H1 (cell line): Measurements from ENCODE around the gene TLL1.

ENCODE experiments used
- CEBPB ChIP-seq: IDR thresholded peaks from 2 replicates; pipeline ENCODE4 v1.6.1; 2012; ENCODE audit warnings: low read depth, low read length
- EP300 ChIP-seq, 2 experiments: IDR thresholded peaks; 1 replicate in 1 of 2; 2 replicates in 1 of 2; pipeline ENCODE4 v1.6.1; 2011 to 2012; ENCODE audit warnings: low read depth in 2 of 2, low read length in 2 of 2, mild to moderate bottlenecking in 2 of 2, borderline replicate concordance in 1 of 2, inconsistent platforms in 1 of 2, moderate library complexity in 1 of 2
- POLR2A ChIP-seq, 2 experiments: IDR thresholded peaks; 1 replicate in 1 of 2; 2 replicates in 1 of 2; pipeline ENCODE4 v1.6.1; 2011; ENCODE audit warnings: low read depth in 2 of 2, low read length in 2 of 2, mild to moderate bottlenecking in 2 of 2; ENCODE audit errors: control extremely low read depth in 1 of 2
- RFX5 ChIP-seq: IDR thresholded peaks from 2 replicates; pipeline ENCODE4 v1.6.1; 2011; ENCODE audit warnings: low read depth, low read length, improper control_type of control experiment, borderline replicate concordance
- TF ChIP-seq, protein P1 (sequence below), 3 experiments: IDR thresholded peaks; 1 replicate in 2 of 3; 2 replicates in 1 of 3; pipeline versions ENCODE4 v1.5.1 to v1.6.1; 2011; ENCODE audit warnings: low read length in 3 of 3, mild to moderate bottlenecking in 3 of 3, inconsistent platforms in 2 of 3, low read depth in 1 of 3, moderate library complexity in 1 of 3; ENCODE audit not compliant: insufficient read depth in 1 of 3; ENCODE audit errors: control extremely low read depth in 1 of 3

DNA sequence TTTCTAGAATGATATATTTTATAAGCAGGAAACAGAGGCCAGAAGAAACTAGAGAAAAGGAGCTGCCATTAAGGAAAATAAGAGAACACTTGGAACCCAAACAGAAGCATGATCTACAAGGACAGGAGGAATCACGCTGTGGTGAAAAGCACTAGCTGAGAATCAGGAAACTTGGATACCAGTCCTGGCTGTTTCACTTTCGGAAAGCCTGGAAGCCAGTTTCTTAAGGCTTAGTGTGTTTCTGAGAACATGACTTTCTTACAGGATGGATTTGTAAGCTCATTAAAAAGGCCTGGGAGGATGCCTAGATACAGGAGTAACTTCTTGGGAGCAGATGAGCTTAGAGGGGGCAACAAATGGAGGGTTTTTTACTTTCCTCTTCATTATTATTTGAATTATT is 36.9 kb downstream of the TLL1 start:
- TF ChIP-seq, protein P1, sequence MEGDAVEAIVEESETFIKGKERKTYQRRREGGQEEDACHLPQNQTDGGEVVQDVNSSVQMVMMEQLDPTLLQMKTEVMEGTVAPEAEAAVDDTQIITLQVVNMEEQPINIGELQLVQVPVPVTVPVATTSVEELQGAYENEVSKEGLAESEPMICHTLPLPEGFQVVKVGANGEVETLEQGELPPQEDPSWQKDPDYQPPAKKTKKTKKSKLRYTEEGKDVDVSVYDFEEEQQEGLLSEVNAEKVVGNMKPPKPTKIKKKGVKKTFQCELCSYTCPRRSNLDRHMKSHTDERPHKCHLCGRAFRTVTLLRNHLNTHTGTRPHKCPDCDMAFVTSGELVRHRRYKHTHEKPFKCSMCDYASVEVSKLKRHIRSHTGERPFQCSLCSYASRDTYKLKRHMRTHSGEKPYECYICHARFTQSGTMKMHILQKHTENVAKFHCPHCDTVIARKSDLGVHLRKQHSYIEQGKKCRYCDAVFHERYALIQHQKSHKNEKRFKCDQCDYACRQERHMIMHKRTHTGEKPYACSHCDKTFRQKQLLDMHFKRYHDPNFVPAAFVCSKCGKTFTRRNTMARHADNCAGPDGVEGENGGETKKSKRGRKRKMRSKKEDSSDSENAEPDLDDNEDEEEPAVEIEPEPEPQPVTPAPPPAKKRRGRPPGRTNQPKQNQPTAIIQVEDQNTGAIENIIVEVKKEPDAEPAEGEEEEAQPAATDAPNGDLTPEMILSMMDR (IDR thresholded peaks at IDR 0.05; ENCODE audit: control extremely low read depth in 1 of 3, insufficient read depth in 1 of 3, low read depth in 1 of 3, low read length in 3 of 3) = no peak
- TF ChIP-seq EP300 (IDR thresholded peaks at IDR 0.05; ENCODE audit: borderline replicate concordance in 1 of 2, low read depth in 2 of 2, low read length in 2 of 2) (no peak), POLR2A (IDR thresholded peaks at IDR 0.05; ENCODE audit: control extremely low read depth in 1 of 2, low read depth in 2 of 2, low read length in 2 of 2) (no peak), RFX5 (no peak), CEBPB (no peak)
